EH (cell line): Measurements from ENCODE around the gene SLC38A6.
"Not testable (repeated sequence)": the region's sequence is repeated elsewhere in the genome, so short reads cannot be mapped to it uniquely, and the experiment has no call there.

Experiments
- DNase-seq: peaks from one replicate; pipeline ENCODE4 v3.0.0-alpha.2; 2015; ENCODE audit warnings: low read depth

The SLC38A6 gene

GRCh38 chr14:61051051-61051450 is 70.0 kb downstream of the SLC38A6 start:
- DNase-seq: no peak

DNA sequence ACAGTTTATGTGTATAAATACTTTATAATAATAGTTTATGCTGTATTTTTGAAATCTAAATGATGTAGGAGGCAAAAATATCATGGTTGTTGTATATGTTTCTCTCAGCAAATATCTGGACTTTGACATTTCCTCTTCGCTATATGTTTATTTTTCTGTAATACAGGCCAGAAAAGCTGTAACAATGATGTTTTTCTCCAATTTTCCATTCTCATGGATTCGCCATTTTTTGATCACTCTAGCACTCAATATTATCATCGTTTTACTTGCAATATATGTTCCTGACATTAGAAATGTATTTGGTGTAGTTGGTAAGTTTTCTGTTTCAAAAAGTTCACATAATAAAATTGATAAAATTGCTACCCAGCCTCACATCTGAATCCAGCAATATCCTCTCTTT is 70.6 kb downstream of the SLC38A6 start:
- DNase-seq: no peak

DNA sequence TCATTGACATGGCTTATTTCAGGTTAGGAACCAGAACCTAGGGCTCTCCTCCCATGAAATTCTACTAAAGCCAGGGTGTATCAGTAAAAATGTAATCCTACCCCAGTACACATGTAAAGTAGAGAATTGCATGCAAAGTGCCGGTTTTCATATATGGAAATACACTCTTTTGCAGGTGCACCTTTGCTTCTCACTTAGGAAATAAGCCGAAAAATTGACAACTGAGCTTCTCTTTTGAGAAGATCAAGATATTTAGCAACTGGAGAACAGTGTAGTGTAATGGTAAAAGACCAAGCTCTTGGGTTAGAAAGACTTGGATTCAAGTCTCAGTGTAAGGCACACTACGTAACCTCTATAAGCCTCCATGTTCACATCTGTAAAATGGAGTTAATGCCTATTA is 82.4 kb downstream of the SLC38A6 start:
- DNase-seq: no peak

DNA sequence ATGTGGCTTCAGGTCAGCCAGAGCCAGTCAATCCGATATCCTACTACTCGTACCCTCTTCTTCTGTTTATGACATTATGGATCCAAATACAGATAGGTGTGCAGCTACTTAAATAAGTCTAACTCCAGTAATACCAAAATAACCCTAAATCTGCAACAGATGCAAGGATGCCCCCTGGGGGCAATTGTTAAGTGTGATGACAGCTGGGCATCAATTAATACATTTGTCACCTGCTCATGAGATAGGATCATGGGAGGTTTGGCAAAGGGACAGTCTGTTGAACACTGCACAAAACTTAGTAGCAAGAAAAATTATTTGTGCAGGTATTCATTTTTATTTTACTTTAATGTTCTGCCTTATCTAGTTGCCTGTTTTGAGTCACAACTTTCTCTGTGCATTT is 83.2 kb downstream of the SLC38A6 start:
- DNase-seq: no peak

DNA sequence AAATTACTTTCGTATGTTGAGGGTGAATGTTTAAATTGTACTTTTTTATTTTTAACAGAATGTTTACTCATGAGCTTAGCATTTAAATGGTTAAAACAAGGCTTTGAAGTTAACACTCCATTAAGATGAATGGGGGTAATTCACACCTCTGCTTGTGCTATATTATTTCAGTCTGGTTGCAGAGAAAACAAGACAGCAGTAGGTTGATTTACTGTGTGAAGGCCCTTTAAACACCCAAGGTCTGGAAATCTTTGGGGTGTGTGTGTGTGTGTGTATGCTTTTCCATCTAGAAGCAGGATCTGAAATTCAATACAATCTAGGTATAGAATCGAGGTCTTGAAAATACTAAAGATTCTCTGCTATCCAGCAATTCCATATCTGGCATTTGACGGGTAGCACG is 83.8 kb downstream of the SLC38A6 start:
- DNase-seq: no peak

GRCh38 chr14:61065656-61066055 is 84.6 kb downstream of the SLC38A6 start:
- no peak for DNase-seq

- DNase-seq: not testable (repeated sequence)
Observed at GRCh38 chr14:61072442-61072841, 91.4 kb downstream of the SLC38A6 start.

GRCh38 chr14:61074852-61075251 is 93.8 kb downstream of the SLC38A6 start:
- no peak for DNase-seq

- DNase-seq: peak; percentile 39
Observed at GRCh38 chr14:61076556-61076955, 95.5 kb downstream of the SLC38A6 start.

DNA sequence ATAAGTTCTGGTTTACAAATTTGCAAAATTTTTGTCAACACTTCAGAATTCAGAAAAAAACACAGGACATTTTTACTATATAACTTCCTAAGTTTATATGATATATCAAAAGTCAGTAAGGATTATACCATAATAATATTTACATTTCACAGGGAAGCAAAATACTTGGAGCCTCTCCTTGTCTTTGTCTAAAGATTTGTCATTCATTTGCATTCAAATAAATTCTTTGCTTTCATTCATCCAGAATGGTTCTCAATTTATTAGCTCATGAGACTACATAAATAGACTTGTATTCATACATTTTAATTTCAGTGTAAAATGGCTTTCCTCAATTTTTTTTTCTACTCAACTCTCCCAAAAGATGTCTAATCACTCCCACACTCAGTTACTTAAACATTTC is 96.4 kb downstream of the SLC38A6 start:
- no peak for DNase-seq

DNA sequence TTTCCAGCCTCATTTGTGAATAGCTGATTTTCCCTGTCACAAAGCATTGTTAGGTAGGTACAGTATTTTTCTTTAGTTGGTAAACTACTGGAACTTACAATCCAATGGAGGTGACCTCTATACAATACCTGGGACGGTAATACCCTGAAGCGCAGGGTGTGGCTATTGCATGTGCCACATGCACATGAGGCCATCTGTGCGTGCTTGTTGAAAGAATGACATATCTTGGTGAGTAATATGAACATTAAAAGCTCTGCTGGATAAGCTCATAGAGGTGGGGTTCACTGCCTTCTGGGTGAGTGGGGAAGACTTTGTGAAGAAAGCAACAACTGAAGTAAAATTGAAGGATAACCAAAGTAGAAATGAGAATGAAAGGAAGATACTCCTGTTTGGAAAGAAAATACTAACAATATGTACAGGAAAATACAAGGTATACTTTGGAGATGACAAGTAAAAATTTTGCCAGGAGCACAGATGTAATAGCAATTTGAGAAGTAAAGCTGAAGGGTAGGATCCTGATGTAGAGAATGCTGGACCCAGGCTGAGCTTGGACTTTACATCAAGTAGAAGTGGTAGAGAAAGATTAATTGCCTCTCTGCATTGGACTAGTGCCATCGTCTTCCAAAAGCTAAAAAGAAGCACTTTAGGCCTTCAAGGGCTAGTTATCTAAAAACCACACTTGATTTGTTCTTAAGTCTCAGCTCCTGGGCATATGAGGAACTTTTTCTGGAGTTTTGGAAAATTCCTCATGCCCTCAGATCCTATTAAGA is 97.1 kb downstream of the SLC38A6 start:
- DNase-seq: peak; percentile 25

- DNase-seq: peak; percentile 94
Observed at GRCh38 chr14:61080591-61081010, 99.6 kb downstream of the SLC38A6 start.

DNA sequence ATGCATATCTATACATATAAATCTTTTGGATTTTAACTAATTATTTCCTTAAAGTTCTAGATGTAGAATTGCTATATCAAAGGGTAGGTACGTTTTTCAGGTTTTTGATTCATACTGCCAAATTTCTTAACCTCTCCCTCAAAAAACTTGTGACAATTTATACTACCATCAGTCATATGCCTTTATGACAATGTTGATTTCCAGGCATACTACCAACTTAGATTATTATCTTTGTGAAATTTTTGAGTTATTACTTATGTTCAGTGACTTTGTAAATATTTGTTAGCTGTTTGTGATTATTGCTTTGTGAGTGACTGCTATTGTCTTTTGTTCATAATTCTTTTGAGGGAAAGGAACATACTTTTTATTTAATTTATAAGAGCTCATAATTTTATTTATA is 107.0 kb downstream of the SLC38A6 start:
- no peak for DNase-seq

- DNase-seq: no peak
Observed at GRCh38 chr14:61089126-61089750, 108.2 kb downstream of the SLC38A6 start.

DNA sequence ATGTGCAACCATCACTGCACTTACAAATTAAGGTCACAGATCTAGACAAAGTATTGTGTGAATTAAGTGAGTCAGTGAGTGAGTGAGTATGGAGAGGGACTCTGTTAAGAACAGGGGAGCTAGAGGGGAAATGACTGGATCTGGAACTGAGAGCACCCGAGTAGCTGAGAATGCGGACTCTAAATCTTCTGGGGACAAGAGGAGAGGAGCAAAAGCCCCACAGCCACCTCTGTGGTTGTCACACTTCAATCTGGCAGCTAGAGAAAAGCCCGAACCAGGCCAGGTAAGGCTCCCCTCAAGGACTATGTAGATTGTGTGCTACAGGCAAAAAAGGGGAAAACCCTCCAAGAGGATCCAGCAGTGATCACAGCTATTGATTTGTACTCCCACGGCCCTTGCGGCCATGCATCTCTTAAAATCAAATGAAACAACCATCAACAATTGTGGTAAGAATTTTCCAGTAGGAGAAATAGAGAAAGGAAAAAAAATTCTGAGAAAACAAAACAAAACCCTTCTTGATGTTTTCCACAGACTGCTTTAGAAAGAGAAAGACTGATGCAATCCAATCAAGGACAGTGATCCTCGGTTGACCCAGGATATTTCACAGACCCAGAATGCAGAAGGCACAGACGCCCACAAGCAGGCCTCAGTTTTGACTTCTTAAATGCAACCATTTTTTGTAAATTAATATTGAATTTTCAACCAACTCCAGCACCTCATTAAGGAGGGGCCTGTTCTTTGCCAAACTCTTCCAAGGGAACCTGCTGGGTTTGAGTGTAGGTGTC is 109.6 kb downstream of the SLC38A6 start:
- DNase-seq: no peak

DNA sequence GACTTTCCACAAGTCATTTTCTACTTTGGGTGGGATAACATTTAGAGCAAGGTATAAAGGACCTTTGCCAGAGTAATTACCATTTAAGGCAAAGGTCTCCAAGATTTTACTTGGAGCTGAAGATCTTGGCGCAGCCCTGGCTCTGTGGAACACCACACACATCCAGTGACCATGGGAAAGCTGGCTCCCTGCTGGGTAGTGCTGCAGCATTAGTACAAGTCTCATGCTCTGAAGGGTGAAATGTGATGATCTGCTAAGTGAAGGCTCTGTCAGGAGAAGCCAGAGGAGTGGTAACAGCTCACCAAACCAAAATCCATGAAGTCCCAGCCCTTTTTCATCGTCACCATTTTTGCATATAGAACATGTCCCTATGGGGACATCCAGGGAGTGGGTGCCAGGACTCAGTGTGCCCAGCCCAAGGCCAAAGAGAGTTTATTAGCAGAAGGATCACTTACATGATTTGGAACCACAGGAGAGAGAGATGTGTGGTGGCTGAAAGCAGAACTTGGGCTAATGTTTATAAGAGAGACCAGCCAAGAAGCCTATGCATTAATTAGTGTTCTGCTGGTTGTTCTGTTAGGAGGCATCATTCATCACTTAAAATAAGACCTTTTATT is 110.7 kb downstream of the SLC38A6 start:
- no peak for DNase-seq

GRCh38 chr14:61098096-61098495 is 117.1 kb downstream of the SLC38A6 start:
- DNase-seq: not testable (repeated sequence)

DNA sequence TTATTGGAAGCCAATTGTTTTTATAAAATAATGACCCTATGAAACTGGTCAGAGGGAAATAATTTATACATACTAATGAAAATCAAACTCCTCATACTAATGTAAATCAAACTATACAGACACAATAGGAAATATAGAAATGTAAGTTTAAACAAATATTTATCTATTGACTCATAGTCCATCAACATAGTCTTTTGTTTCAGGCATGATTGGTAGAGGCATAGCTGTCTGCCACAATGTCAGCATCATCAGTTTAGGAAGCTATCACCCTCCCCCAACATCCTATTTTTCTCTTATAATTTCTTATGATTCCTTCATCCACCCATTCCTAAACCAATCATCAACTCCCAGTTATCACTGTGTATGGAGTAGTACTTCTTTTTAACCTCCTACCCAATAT is 117.7 kb downstream of the SLC38A6 start:
- peak; percentile 21 for DNase-seq

DNA sequence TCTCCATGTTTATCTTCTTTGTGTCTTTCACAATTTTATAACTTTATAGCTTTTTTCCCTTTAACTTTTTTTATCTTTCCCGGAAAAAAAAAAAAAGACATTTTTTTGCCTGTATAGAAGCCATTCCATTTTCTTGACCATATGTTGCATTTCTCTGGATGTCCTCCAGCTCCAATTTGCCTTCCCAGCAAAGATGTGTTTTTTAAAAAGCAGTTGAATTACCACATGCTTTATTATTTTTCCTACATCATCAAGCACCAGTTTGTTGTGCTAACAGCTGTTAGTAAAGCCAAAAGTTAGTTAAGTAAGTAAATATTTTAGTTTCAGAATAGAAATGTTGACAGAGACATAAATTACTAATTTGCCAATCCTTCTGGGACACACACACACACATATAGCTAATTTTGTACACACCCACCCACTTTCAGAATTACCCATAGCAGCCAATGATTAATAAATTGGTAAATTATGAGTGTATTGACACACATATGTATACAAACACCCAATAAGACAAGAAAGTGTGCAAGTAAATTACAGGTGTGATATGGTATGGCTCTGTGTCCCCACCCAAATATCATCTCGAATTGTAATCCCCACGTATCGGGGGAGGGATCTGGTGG is 118.3 kb downstream of the SLC38A6 start:
- peak; percentile 51 for DNase-seq

DNA sequence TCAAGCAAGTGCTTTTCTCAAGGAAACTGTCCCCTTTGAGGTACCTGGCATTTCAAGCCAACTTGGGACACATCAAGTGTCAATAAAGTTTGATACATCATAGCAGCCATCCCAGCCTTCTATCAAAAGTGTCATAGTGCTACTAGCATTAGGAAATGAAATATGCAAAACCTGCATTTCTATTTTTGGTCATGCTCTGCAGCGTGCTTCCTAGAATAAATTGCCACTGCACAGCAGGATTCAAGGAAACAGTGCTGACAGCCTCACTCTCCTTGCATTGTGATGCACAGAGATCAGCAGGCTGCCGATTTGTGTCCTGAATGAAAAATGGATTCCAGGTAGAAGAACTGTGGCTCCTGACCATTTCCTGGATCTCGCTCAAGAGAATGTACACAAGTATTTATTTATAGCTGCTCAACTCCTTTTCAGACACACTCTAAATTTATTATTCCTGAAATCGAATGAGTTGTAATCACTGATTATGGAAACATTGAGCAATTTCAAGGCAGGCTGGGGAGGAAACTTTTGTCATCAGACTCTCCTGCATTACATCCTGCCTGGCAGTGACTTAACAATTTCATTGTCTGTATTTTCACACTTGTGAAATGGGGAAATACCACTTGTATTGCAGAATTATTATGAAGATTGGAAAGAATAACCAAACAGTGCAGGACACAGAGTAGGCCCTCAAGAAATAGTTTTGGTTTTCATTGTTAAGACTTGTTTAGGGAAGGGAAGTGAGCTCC is 120.9 kb downstream of the SLC38A6 start:
- peak; percentile 63 for DNase-seq
